ENCODE results near the gene NAA25.

GRCh38 chr12:112066566-112066965, 42.0 kb downstream of the NAA25 start:
- TF ChIP-seq, protein P1, sequence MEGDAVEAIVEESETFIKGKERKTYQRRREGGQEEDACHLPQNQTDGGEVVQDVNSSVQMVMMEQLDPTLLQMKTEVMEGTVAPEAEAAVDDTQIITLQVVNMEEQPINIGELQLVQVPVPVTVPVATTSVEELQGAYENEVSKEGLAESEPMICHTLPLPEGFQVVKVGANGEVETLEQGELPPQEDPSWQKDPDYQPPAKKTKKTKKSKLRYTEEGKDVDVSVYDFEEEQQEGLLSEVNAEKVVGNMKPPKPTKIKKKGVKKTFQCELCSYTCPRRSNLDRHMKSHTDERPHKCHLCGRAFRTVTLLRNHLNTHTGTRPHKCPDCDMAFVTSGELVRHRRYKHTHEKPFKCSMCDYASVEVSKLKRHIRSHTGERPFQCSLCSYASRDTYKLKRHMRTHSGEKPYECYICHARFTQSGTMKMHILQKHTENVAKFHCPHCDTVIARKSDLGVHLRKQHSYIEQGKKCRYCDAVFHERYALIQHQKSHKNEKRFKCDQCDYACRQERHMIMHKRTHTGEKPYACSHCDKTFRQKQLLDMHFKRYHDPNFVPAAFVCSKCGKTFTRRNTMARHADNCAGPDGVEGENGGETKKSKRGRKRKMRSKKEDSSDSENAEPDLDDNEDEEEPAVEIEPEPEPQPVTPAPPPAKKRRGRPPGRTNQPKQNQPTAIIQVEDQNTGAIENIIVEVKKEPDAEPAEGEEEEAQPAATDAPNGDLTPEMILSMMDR (IDR thresholded peaks at IDR 0.05): no peak
- no peak for TF ChIP-seq POLR2A (IDR thresholded peaks at IDR 0.05)
